Breast epithelium (tissue), 4 donors: ENCODE data around the gene EPHA3. TPM values are rescaled to one million over a fixed set of nuclear protein-coding genes. Genes with fewer than 3 reads are reported as not detected.

ENCODE experiments used
- DNase-seq, 2 donors: peaks; one replicate each; pipeline ENCODE4 v3.0.0-alpha.2; 2019; ENCODE audit warnings: low spot score in 2 of 2
- H3K27ac ChIP-seq, 2 donors: fragments of 200-600 bp; sonication (generic) in 1 of 2; one replicate each; pipeline ENCODE4 v1.5.1; 2016 to 2019; ENCODE audit warnings: mild to moderate bottlenecking in 1 of 2
- H3K27me3 ChIP-seq, 2 donors: fragments of 200-600 bp; sonication (generic) in 1 of 2; one replicate each; pipeline versions ENCODE4 v1.5.1 to v1.6.0; 2017 to 2019; ENCODE audit warnings: control low read depth in 1 of 2, mild to moderate bottlenecking in 1 of 2
- H3K36me3 ChIP-seq: fragments of 200-600 bp; one replicate; pipeline ENCODE4 v1.5.1; 2019
- H3K4me1 ChIP-seq, 2 donors: fragments of 200-600 bp; sonication (generic); one replicate each; pipeline ENCODE4 v1.5.1; 2016 to 2019; ENCODE audit warnings: control low read depth in 1 of 2
- H3K4me3 ChIP-seq, 3 donors: fragments of 200-600 bp; sonication (generic); 1 replicate in 2 of 3; 2 replicates in 1 of 3; pipeline ENCODE4 v1.5.1; 2016 to 2019; ENCODE audit warnings: mild to moderate bottlenecking in 3 of 3, moderate library complexity in 2 of 3
- H3K9me3 ChIP-seq, 2 donors: fragments of 200-600 bp; sonication (generic) in 1 of 2; one replicate each; pipeline ENCODE4 v1.5.1; 2016 to 2019; ENCODE audit warnings: control low read depth in 1 of 2
- CTCF ChIP-seq, 3 donors: fragments of 450-650 bp; IDR thresholded peaks; one replicate each; pipeline ENCODE4 v1.5.1; 2016 to 2017; ENCODE audit warnings: antibody characterized with exemption in 3 of 3, mild to moderate bottlenecking in 3 of 3, moderate library complexity in 3 of 3
- POLR2A ChIP-seq: fragments of 450-650 bp; IDR thresholded peaks from one replicate; pipeline ENCODE4 v1.6.1; 2016; ENCODE audit warnings: antibody characterized with exemption, mild to moderate bottlenecking, moderate library complexity
- POLR2AphosphoS5 ChIP-seq, 3 donors: sonication (generic); formaldehyde crosslinking; IDR thresholded peaks; one replicate each; pipeline ENCODE4 v1.6.1; 2017; ENCODE audit warnings: antibody characterized with exemption in 3 of 3
- intact Hi-C: fragments of 100-400 bp; cut with DNase I; formaldehyde crosslinking; loops from one replicate; pipeline ENCODE4 v1.15.1; 2023; ENCODE audit warnings: low total_unique reads
- total RNA-seq, 3 donors: library from RNA; depleted of rRNA; stranded (reverse); fragments of >200 nt; gene quantifications; one replicate each; pipeline ENCODE4 v1.1.0, GENCODE V29; 2016

EPHA3 gene
- total RNA-seq, 3 donors from 2014 or later, result 1.0 to 3.9 (median 3.7) TPM

GRCh38 chr3:89238846-89239245 is 131.4 kb downstream of the EPHA3 start:
- TF ChIP-seq POLR2AphosphoS5 (IDR thresholded peaks at IDR 0.05) (no peak), POLR2A (no peak), CTCF (IDR thresholded peaks at IDR 0.05) (no peak)
- no peaks in the 10 kb centered on the region for H3K36me3 ChIP-seq
- DNase-seq, result no peak

GRCh38 chr3:89239774-89240173 is 132.4 kb downstream of the EPHA3 start:
- intact Hi-C loops, result no loop called here
- H3K9me3 ChIP-seq, result no peaks in the 10 kb centered on the region
- H3K27ac ChIP-seq, result no peak overlapping the region
- TF ChIP-seq CTCF (IDR thresholded peaks at IDR 0.05) (no peak), POLR2AphosphoS5 (IDR thresholded peaks at IDR 0.05) (no peak), POLR2A (no peak)
- H3K27me3 ChIP-seq, result no peaks in the 10 kb centered on the region
- H3K4me3 ChIP-seq, result no peak overlapping the region
- H3K4me1 ChIP-seq, result no peaks in the 10 kb centered on the region
- DNase-seq, result no peak
- H3K36me3 ChIP-seq, result no peaks in the 10 kb centered on the region

More at GRCh38 chr3:89238846-89239245, 131.4 kb downstream of the EPHA3 start:
- Histone ChIP-seq H3K4me1 (no peaks in the 10 kb centered on the region), H3K9me3 (no peaks in the 10 kb centered on the region), H3K27ac (no peak overlapping the region), H3K27me3 (no peaks in the 10 kb centered on the region), H3K4me3 (no peak overlapping the region)
- intact Hi-C loops, result no loop called here

GRCh38 chr3:89245612-89246011 is 138.2 kb downstream of the EPHA3 start:
- Histone ChIP-seq H3K4me3 (no peak overlapping the region), H3K9me3 (no peaks in the 10 kb centered on the region), H3K27ac (no peak overlapping the region), H3K4me1 (no peaks in the 10 kb centered on the region), H3K27me3 (no peaks in the 10 kb centered on the region), H3K36me3 (no peaks in the 10 kb centered on the region)
- no peak for DNase-seq
- intact Hi-C loops, result no loop called here
- no peak for TF ChIP-seq POLR2AphosphoS5 (IDR thresholded peaks at IDR 0.05)
- TF ChIP-seq CTCF (IDR thresholded peaks at IDR 0.05), result no peak

- H3K27ac ChIP-seq, result no peak overlapping the region
- H3K27me3 ChIP-seq, result no peaks in the 10 kb centered on the region
- no peaks in the 10 kb centered on the region for H3K36me3 ChIP-seq
- TF ChIP-seq POLR2A (no peak), CTCF (IDR thresholded peaks at IDR 0.05) (no peak), POLR2AphosphoS5 (IDR thresholded peaks at IDR 0.05) (no peak)
- intact Hi-C loops, result no loop called here
- H3K4me1 ChIP-seq, result no peaks in the 10 kb centered on the region
- DNase-seq, result no peak
- no peak overlapping the region for H3K4me3 ChIP-seq
- H3K9me3 ChIP-seq, result no peaks in the 10 kb centered on the region
These were observed 138.9 kb downstream of the EPHA3 start for GRCh38 chr3:89246326-89246725.

GRCh38 chr3:89250742-89251141 is 143.3 kb downstream of the EPHA3 start:
- no peak for DNase-seq
- intact Hi-C loops, result no loop called here

More at GRCh38 chr3:89250742-89251141, 143.3 kb downstream of the EPHA3 start:
- Histone ChIP-seq H3K9me3 (no peaks in the 10 kb centered on the region), H3K27ac (no peak overlapping the region), H3K4me1 (no peaks in the 10 kb centered on the region), H3K4me3 (no peak overlapping the region), H3K36me3 (no peaks in the 10 kb centered on the region), H3K27me3 (no peaks in the 10 kb centered on the region)
- TF ChIP-seq POLR2A, result no peak
- TF ChIP-seq POLR2AphosphoS5 (IDR thresholded peaks at IDR 0.05), result no peak
- TF ChIP-seq CTCF (IDR thresholded peaks at IDR 0.05), result no peak
